Right renal cortex interstitium (tissue), 3 donors: Measurements from ENCODE around the gene THRA. TPM values are rescaled to one million over a fixed set of nuclear protein-coding genes. Genes with fewer than 3 reads are reported as not detected.

ENCODE experiments used
- DNase-seq, 3 donors: peaks; one replicate each; pipeline ENCODE4 v3.0.0-alpha.2; 2013; ENCODE audit warnings: low read depth in 3 of 3, low spot score in 2 of 3
- polyA plus RNA-seq, 3 donors: library from polyadenylated mRNA; unstranded; fragments of 120-200 nt; gene quantifications; one replicate each; pipeline ENCODE4 v1.2.1, GENCODE V29; 2013; ENCODE audit not compliant: insufficient read length in 3 of 3

Gene THRA
- polyA plus RNA-seq, 3 donors: 50.5 to 54.3 (median 50.7) TPM

GRCh38 chr17:40075201-40075941, 12.6 kb downstream of the THRA start:
- DNase-seq: no peak

GRCh38 chr17:40075942-40076498, 13.3 kb downstream of the THRA start:
- DNase-seq: no peak

GRCh38 chr17:40076591-40076990, 13.8 kb downstream of the THRA start:
- DNase-seq: no peak

- no peak for DNase-seq
Measured at GRCh38 chr17:40079545-40079944, 16.8 kb downstream of the THRA start.

- DNase-seq: no peak
Measured at GRCh38 chr17:40084477-40084876, 21.7 kb downstream of the THRA start.

GRCh38 chr17:40086150-40087044, 23.6 kb downstream of the THRA start:
- DNase-seq: no peak

- no peak for DNase-seq
Measured at GRCh38 chr17:40087049-40087794, 24.5 kb downstream of the THRA start.

GRCh38 chr17:40087903-40088718, 25.3 kb downstream of the THRA start:
- DNase-seq: no peak

- no peak for DNase-seq
Measured at GRCh38 chr17:40089077-40089895, 26.5 kb downstream of the THRA start.

- no peak for DNase-seq
Measured at GRCh38 chr17:40090237-40091119, 27.7 kb downstream of the THRA start.

- DNase-seq: no peak
Measured at GRCh38 chr17:40091691-40092397, 29.1 kb downstream of the THRA start.

- no peak for DNase-seq
Measured at GRCh38 chr17:40092581-40092980, 29.8 kb downstream of the THRA start.

- DNase-seq: no peak
Measured at GRCh38 chr17:40093005-40093579, 30.3 kb downstream of the THRA start.

- no peak for DNase-seq
Measured at GRCh38 chr17:40093580-40094201, 30.9 kb downstream of the THRA start.

GRCh38 chr17:40094874-40095273, 32.1 kb downstream of the THRA start:
- DNase-seq: no peak

- DNase-seq: no peak
Measured at GRCh38 chr17:40095351-40095943, 32.7 kb downstream of the THRA start.
